HG03135 (cell line): ENCODE measurements around the gene FGFRL1.
"Not testable (repeated sequence)": the region's sequence is repeated elsewhere in the genome, so short reads cannot be mapped to it uniquely, and the experiment has no call there.

Experiments used
- ATAC-seq: cut with Tn5 transposase; IDR thresholded peaks from one replicate; pipeline ENCODE4 v1.9.1; 2021; ENCODE audit warnings: mild to moderate bottlenecking, moderate library complexity; ENCODE audit not compliant: unreplicated experiment

FGFRL1 gene

DNA sequence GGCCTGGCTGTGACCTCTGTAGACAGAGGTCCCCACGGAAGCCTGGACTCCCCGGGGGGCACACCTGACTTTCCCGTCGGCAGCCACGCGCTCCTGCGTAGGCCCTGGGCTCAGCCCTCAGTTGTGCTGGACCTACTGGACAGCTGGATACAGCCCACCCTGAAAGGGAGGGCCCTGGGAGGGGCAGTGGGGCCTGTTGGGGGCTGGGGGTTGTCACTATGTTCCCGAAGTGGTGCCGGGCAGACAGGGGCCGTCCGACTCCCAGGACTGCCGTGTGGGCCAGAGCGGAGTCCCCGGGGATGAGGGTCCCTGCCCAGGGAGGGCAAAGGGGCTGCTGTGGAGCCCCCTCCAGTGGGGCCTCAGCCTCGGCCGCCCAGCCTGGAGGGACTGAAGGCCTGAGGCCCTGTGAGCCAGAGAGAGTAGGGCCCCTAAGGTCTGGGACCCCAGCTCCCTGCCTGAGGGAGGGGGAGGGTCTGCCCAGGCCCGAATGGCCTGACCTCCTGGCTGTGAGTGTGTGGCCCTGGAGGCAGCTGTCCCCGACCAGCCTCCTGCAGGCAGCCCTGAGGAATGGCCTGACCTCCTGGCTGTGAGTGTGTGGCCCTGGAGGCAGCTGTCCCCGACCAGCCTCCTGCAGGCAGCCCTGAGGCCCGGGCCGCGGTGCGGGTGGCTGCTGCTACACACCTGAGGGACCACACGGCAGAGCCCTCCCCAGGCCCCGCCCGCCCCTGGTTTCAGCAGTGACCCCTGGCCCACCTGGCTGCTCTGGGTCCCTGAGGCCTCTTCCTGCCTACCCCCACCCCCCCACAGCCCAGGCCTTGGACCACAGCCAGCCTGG, 25.8 kb downstream of the FGFRL1 start:
- ATAC-seq, result no peak

DNA sequence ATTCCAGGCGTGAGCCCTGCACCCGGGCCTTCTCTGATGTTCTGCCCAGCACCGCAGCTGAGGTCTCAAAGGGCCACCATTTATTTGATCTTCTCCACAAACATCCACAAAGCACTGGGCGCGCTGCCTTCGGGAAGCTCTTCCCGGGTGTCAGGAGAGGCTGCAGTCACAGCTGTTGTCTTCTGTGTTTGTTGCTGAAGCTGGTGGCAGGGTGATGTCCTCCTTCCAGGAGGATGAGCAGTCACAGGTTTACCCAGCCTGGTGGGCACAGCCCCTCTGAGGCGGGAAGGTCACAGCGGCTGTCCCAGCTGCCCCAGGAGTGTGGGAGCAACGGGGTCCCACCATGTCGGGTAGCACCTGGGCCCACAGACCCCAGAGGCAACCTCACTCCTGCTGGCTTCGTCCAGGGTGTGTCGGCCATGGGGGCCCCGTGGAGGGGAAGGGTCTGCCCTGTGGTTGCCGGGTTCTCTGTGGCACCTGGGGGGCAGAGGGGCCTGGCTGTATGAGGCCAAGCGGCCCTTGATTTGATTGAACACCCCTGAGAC, 27.6 kb downstream of the FGFRL1 start:
- ATAC-seq, result no peak

DNA sequence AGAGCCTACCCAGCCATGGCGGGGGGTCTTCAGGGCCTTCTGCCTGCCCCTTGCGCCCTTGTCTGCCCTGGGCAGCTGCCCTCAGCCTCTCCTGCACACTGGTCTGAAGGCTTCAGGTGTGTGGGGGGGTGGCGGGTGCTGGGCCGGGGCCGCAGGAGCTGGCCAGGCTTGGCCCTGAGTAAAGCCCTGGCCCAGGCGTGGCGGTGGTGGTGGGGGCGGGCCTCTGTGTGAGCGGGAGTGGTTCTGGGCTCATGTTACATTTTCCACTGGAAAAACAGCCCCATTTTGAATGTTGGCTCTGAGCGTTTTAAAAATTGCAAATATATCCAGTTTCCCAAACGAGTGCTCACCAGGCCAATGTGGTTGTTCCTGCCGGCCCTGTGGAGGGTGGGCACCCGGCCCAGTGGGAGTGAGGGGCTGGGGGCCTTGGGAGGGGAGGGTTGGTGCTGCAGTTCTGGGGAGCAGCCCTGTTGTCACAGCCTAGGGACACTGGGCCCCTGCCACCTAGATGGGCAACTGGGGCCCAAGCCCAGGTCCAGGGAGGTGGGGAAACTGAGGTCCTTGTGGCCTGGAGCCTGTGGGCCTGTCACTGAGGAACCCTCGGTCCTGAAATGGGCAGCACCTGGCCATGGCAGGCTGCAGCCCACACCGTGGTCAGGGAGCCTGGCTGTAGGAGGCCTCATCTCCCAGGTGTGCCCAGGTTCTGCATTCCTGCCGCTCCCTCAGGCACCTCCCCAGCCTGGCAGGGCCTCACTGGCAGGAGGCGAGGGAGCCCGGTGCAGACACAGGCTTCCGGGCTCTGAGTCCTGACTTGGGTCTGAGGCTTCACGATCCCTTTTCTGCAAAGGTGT, 28.3 kb downstream of the FGFRL1 start:
- ATAC-seq, result no peak

DNA sequence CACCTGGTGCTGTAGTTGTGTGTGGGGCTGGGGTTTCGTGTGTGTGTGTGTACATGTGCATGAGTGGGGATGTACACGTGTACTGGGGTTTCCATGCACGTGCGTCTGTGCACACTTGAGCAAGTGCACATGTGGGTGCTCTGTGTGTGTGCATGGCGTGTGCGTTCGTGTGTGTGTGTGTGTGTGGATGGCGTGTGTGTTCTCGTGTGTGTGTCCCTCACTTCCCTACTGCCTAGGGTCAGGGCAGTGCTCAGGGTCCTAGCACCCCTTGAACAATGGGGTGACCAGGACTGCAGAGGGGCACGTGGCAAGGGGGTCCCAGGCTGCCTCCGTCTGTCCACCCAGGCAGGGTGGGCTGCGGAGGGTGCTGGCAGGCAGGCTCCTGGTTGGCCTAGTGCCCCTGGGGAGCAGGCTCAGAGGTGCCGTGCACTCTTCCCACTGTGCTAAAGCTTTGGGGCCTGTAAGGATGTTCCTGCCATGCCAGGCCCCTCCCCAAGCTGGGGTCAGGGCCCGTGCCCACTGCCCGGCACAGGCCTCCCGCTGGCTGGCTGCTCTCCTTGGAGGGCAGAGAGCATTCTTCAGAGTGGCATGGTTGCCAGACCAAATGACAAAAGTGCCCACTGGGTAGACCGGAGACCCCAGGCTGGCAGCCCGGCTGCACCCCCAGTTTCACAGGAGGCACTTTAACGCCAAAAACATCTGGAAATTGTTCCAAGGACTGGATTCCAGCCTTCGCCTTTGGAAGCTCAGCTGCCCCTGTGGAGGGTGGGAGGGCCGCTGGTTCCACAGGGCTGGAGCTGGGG, 29.1 kb downstream of the FGFRL1 start:
- ATAC-seq, result no peak

DNA sequence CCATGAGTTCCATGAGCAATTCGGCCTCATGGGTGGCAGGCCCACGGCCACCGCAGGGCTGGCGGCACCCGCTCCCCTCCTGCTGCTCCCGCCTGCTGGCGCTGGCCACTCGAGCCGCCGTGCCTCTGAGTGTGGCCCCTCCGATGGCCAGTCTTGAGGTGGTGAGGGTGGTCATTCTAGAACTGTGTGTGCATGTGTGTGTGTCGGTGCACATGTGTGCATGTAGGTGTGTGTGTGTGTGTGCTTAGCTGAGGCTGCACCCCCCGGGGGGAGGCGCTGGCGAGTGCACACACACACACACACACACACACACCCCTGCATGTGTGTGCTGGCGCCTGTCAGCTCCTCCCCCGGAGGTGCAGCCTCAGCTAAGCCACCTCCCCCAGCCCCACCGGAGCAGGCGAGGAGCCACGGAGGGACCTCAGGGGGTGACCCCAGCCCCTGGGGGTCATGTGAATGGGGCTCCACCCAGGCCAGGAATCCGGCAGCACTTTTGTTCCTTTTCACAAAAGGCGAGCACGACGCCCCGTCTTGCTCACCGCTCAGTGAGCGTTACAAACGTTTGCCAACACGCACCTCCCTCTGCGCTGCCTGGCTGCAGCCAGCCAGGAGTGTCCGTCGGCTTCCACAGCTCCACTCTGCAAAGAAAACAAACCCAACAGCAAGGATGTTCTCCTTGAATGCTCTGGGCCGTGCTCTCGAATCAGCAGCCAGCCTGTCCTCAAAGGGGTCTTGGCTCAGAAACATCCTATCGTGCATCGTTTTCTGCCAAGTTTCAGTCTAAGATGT, 29.9 kb downstream of the FGFRL1 start:
- ATAC-seq, result no peak

DNA sequence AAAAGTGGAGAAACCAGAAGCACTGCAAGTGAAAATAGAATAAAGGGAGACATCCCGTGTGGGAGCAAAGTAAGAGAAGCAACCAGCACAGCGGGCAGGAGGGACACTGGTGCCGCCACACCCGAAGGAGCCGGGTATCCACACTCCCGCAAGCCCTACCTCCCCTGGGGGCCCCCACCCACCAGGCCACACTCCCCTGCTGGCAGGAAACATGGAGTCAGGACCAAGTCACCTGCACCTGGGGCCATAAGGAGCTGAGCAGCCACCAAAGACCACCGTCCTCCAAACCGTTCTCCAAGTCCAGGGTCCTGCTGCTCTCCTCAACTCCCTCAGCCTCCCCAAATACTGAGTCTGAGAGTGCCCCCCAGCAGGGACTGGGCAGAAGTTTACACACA, 30.5 kb downstream of the FGFRL1 start:
- no peak for ATAC-seq

DNA sequence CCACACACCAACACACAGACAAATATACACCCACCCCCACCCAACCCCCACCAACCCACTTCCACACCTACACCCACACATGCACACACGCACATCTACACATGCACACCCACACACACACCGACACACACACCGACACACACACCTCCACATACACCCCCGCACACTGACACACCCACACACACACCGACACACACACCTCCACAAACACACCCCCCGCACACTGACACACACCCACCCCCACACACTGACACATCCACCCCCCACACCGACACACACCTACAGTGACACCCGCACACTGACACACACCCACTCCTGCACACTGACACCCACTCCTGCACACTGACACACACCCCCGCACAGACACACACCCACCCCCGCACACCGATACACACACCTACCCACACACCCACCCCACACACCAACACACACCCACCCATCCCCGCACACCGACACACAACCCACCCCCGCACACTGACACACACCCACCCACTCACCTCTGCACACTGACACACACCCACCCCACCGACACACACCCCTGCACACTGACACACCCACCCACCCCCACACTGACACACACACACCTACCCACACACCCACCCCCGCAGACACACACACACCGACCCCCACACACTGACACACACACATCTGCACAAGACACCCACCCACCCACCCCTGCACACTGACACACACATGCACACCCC, 31.1 kb downstream of the FGFRL1 start:
- ATAC-seq, result no peak

DNA sequence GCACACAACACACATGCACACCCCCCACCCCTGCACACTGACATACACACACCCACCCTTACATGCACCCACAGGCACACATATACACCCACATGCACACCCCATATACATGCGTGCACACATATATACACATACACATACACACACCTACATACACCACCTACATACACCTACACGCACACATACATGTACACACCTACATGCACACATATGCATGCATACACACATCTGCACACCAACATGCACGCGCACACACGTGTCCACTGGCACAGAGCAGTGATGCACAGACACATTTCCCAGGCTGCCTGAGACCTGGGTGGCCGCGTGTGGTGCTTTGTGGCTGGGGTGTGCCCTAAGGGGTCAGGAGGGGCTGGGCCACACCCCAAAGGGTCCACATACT, 31.7 kb downstream of the FGFRL1 start:
- no peak for ATAC-seq

DNA sequence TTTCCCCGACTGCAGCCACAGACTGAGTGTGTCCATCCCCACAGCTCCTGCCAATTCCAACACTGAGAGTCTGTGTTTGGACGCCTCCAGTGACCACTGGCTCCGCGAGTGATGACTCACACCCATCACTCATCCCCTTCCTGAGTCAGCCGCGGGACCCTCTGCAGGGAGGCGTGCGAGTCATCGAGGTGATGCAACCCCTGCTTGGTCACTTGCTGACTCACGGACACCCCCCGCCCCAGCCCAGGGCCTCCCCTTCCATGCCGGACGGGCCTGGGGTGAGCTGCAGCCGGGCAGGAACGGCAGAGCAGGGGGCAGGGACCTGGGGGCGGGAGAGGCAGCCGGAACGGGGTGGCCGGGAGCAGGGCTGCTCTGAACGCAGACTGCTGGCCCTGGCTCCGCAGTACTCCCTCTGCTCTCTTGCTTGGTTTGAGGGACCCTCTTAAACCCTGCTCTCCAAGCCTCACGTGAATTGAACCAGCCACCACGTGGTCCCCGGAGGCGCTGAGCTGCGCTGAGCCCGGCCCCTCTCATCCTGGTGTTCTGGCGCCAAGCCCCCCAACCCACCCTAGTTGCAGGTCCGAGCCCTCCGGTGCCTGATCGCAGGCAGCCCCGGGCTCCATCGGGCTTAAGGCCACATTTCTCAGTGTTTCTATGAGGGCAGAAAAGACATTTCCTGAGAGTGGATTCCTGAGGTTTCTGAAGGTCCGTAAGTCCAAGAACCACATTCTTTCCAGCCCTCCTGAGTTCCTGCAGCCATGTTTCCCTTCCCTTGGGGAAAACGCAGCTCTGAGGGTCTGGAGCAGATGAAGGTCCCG, 32.4 kb downstream of the FGFRL1 start:
- no peak for ATAC-seq

DNA sequence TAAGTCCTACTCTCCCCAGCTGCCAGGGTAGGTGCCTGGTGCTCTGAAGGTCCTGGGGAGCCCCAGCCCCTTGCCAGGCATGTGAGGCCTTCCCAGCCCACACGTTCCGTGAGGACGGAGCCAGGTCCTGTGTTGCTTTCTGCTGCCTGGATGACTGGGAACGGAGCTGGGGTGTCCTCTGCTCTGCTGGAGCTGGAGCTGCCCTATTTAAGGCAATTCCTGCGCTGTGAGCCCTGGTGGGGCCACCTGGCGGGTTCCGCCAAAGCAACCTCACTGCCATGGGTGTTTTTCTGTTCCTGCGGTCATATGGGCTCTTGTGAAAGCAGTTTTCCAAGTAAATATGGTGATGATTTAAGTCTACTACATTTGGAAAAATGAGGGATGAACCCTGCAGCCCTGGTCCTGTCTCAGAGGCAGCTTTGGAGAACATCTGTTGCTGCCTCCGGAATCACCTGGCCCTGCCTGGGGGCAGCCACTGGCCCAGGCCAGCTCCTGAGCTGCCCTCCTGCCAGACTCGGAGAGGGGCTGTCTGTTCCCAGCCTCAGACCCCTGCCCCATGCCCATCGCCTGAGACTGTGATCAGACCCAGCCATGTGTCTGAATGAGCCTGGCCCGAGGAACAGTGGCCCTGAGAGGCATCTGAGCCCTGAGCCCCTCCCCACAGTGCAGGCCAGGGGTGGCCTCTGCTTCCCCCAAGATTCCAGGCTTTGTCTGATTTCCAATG, 33.2 kb downstream of the FGFRL1 start:
- no peak for ATAC-seq

DNA sequence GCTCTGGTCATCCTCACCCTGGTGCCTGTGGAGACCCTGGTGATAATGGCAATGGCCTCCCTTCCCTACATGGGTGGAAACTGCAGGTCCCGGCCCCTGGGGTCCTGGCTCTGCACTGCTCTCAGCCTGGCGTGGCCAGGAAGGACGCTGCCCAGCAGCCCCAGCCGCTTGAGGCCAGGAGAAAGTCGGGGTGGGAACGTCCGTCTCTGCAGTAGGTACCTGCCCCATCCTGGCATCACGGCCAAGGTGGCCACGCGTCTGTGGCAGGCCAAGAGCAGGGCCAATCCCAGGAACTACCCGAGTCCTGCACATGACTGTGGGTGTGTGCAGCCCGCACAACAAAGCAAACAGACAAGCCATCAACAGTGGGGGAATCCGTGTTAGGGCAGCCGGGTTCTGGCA, 33.8 kb downstream of the FGFRL1 start:
- ATAC-seq, result no peak

DNA sequence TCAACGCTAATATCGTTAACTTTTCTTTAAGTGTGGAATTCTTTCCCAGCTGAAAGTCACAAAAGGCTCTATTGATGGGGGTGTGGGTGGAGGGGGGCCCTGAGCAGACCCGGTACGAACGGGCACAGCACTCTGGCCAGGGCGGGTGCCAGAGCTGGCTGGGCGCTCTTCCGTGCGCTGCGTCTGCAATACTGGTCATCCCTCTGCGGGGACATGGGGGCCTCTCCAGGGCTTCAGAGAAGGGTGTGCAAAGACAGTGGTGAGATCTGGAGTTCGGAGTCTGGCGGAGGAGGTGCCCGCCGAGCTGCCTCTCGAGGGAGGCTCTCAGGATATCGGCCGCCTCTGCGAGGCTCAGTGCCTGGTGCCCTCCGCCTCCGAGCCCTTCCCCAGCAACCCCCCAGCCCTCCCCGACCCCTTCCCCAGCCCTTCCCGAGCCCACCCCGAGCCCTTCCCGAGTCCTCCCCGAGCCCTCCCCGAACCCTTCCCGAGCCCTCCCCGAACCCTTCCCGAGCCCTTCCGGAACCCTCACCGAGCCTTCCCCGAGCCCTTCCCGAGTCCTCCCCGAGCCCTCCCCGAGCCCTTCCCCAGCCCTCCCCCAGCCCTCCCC, 34.3 kb downstream of the FGFRL1 start:
- ATAC-seq, result no peak

DNA sequence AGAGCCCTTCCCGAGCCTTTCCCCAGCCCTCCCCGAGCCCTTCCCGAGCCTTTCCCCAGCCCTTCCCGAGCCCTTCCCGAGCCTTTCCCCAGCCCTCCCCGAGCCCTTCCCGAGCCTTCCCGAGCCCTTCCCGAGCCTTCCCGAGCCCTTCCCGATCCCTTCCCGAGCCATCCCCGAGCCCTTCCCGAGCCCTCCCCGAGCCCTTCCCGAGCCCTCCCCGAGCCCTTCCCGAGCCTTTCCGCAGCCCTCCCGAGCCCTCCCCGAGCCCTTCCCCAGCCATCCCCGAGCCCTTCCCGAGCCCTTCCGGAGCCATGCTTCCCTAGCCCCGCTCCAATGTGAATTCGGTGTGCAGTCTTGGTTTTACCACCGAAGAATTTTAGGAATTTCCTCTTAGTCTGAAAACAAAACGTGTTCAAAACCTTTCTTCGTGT, 35.2 kb downstream of the FGFRL1 start:
- ATAC-seq, result not testable (repeated sequence)

DNA sequence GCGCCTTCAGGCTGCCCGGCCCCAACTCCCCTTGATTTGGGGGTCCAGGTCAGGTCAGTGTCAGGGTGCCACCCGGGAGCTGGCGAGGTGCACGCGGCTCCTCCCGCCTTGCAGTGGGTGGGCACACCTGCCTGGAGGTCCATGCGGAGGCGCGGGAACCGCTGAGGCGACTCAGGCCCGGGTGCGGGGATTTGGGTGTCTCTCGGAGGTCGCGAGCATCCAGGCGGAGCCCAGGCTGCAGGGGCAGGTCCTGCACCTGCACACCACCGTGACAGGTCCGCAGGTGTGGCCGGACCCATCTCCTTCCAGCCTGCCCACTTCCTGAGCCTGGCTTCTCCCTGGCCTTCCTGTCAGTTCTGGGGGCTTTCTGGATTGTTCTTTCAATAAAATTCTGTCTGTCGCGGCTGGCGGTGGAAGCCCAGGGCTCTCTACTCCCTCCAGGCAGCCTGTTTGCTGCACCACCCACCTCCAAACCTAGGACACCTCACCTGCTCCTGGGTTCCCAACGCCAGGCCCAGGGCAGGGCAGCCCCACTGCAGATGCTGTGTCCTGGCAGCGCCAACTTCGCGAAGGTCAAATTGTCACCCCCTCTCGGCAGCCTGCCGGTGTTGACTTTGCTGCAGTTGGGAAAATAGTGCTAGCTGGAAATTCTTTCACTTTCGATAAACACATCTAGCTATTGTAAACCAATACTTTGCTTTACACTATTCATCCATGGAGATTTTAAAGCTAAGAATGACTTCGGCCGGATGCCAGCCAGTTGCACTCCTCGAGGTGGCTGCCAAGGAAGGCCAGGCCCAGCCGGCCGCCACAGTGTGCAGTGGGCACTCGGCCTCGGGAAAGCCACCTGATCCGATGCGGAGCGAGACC, 35.9 kb downstream of the FGFRL1 start:
- no peak for ATAC-seq

DNA sequence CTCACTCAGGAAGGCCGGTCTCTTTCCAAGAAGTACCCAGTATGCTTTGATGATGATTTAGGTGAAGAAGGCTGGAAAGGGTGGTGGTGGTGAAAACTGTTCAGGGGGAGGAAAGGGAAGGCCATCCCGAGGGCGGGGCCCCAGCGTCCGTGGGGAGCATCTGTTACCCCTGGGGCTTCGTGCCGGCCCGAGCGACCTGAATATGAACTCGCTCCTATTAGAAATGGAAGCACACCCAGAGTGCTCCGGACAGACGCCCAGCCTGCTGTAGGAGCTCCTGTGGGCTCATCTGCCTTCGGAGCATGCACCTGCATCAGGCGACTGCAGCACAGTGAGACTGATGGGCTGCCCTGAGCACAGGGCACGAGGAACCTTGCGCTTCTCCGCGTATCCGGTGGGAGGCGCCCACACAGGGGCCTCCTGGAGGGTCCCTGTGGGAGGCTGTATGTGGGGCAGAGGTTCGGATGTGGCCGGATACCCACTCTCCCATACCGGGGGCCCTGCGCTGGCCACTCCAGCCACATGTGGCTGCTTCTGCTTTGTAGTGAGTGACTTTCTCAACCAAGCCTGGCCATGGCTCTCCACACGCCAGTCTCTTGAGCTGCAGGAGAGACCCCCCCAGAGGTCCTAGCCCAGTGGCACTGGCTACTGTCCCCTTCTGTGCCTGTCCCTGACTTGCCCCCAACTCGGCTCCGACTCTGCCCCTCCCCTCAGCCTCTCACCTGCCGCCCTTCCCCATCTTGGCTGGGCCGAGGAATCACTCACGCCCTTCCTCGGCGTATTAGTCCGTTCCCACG, 36.7 kb downstream of the FGFRL1 start:
- no peak for ATAC-seq
